SU-DHL-6 (cell line): ENCODE measurements around the gene SHMT2.
A peak's percentile ranks its signal among the peaks of the same experiment; 100 is the strongest.

Experiments
- CTCF ChIP-seq: fragments of 200-600 bp; sonication (generic); IDR thresholded peaks from one replicate; pipeline ENCODE4 v1.5.1; 2017; ENCODE audit warnings: antibody characterized with exemption, mild to moderate bottlenecking, low read length, moderate library complexity; ENCODE audit not compliant: insufficient read depth, poor library complexity, severe bottlenecking
- EZH2phosphoT487 ChIP-seq: fragments of 200-600 bp; sonication (generic), shearing (Covaris generic); conservative IDR thresholded peaks from 2 replicates; pipeline ENCODE4 v1.6.1; 2018; ENCODE audit warnings: mild to moderate bottlenecking, antibody characterized with exemption, low read length, moderate library complexity, mixed read lengths

GRCh38 chr12:57224973-57225679, 4.4 kb upstream of the SHMT2 start:
- TF ChIP-seq CTCF = peak; percentile 59
- no peak for TF ChIP-seq EZH2phosphoT487
